ENCODE data around the gene KCNMB2.

GRCh38 chr3:178822722-178823121 is 286.5 kb downstream of the KCNMB2 start:
- no peak for TF ChIP-seq CTCF (conservative IDR thresholded peaks at IDR 0.05; ENCODE audit: low read depth, low read length)
- TF ChIP-seq EZH2 (IDR thresholded peaks at IDR 0.05; ENCODE audit: borderline replicate concordance, low read depth, low read length, poor library complexity, severe bottlenecking) = no peak
